ENCODE results near the gene CYB5RL. TPM values are rescaled to one million over a fixed set of nuclear protein-coding genes. Genes with fewer than 3 reads are reported as not detected.

Gene CYB5RL
- total and polyA plus RNA-seq, 9 donors = 4.5 to 8.0 (median 5.6) TPM

DNA sequence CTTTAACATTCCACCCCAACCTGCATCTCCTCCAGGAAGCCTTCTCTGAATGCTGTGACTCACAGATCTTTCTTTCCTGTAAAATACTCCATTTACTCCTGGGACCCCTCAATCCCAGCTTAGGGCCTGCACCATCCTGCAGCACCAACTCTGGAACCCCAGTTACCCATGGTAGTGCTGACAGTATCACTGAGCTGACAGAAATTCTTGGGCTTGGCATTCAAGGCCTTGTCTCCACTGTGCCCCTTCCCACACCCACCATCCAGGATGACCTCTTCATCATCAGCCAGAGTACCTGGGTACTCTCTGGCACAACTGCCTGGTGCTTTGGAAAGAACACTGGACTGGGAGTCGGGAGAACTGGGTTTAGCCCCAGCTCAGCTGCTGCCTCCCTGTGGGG is 8.3 kb downstream of the CYB5RL start:
- Histone ChIP-seq H3K4me1 (ENCODE audit: control insufficient read depth, insufficient read depth, low read length) (no peaks in the 10 kb centered on the region), H3K27me3 (ENCODE audit: control insufficient read depth, insufficient read depth, low read length) (no peaks in the 10 kb centered on the region), H3K4me3 (ENCODE audit: low read length) (no peak overlapping the region), H3K36me3 (ENCODE audit: control insufficient read depth, insufficient read depth, low read length) (peaks cover 39% of the 10 kb centered on the region), H3K9me3 (replicated peaks; ENCODE audit: control insufficient read depth, low read depth, low read length) (no peaks in the 10 kb centered on the region), H3K27ac (ENCODE audit: low read length) (no peak overlapping the region)
- WGBS (ENCODE audit: insufficient coverage) = 100% methylated on average over 1 of the region's 1 CpG
- DNase-seq = no peak

GRCh38 chr1:54190526-54190925 is 9.3 kb downstream of the CYB5RL start:
- Histone ChIP-seq H3K4me1 (ENCODE audit: control insufficient read depth, insufficient read depth, low read length) (no peaks in the 10 kb centered on the region), H3K9me3 (replicated peaks; ENCODE audit: control insufficient read depth, low read depth, low read length) (no peaks in the 10 kb centered on the region), H3K27ac (ENCODE audit: low read length) (no peak overlapping the region), H3K27me3 (ENCODE audit: control insufficient read depth, insufficient read depth, low read length) (no peaks in the 10 kb centered on the region), H3K4me3 (ENCODE audit: low read length) (no peak overlapping the region), H3K36me3 (ENCODE audit: control insufficient read depth, insufficient read depth, low read length) (peaks cover 36% of the 10 kb centered on the region)
- WGBS (ENCODE audit: insufficient coverage) = 91% methylated on average over 8 of the region's 9 CpGs
- DNase-seq = no peak

GRCh38 chr1:54188291-54188690 is 11.5 kb downstream of the CYB5RL start:
- peaks cover 26% of the 10 kb centered on the region for H3K36me3 ChIP-seq (ENCODE audit: control insufficient read depth, insufficient read depth, low read length)
- DNase-seq = no peak
- H3K9me3 ChIP-seq (replicated peaks; ENCODE audit: control insufficient read depth, low read depth, low read length) = no peaks in the 10 kb centered on the region
- no CpG with 5 or more reads among the region's 1 CpG for WGBS (ENCODE audit: insufficient coverage)
- no peak overlapping the region for H3K4me3 ChIP-seq (ENCODE audit: low read length)
- H3K27me3 ChIP-seq (ENCODE audit: control insufficient read depth, insufficient read depth, low read length) = no peaks in the 10 kb centered on the region
- H3K4me1 ChIP-seq (ENCODE audit: control insufficient read depth, insufficient read depth, low read length) = no peaks in the 10 kb centered on the region
- no peak overlapping the region for H3K27ac ChIP-seq (ENCODE audit: low read length)

DNA sequence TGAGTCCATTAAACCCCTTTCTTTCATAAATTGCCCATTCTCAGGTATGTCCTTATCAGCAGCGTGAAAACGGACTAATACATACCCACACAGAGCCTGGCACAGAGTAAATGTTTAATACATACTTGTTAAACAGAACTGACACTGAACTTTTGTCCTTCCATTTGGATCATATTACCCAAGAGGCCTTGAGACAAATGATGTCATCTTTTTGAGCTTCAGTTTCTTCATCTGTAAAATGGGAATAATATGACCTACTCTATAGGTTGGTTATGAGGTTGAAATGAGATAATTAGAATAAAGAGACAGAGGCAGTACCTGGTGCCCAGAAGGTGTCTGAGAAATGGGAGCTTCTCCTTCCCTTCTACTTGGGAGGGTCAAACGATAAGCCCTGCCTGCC is 13.8 kb downstream of the CYB5RL start:
- Histone ChIP-seq H3K27me3 (ENCODE audit: control insufficient read depth, insufficient read depth, low read length) (no peaks in the 10 kb centered on the region), H3K9me3 (replicated peaks; ENCODE audit: control insufficient read depth, low read depth, low read length) (no peaks in the 10 kb centered on the region), H3K27ac (ENCODE audit: low read length) (no peak overlapping the region), H3K36me3 (ENCODE audit: control insufficient read depth, insufficient read depth, low read length) (peaks cover 20% of the 10 kb centered on the region), H3K4me1 (ENCODE audit: control insufficient read depth, insufficient read depth, low read length) (no peaks in the 10 kb centered on the region), H3K4me3 (ENCODE audit: low read length) (no peak overlapping the region)
- no CpG with 5 or more reads among the region's 3 CpGs for WGBS (ENCODE audit: insufficient coverage)
- DNase-seq = no peak

- DNase-seq = no peak
- 78% methylated on average over 4 of the region's 5 CpGs for WGBS (ENCODE audit: insufficient coverage)
Observed at GRCh38 chr1:54180701-54181360, 19.0 kb downstream of the CYB5RL start.

DNA sequence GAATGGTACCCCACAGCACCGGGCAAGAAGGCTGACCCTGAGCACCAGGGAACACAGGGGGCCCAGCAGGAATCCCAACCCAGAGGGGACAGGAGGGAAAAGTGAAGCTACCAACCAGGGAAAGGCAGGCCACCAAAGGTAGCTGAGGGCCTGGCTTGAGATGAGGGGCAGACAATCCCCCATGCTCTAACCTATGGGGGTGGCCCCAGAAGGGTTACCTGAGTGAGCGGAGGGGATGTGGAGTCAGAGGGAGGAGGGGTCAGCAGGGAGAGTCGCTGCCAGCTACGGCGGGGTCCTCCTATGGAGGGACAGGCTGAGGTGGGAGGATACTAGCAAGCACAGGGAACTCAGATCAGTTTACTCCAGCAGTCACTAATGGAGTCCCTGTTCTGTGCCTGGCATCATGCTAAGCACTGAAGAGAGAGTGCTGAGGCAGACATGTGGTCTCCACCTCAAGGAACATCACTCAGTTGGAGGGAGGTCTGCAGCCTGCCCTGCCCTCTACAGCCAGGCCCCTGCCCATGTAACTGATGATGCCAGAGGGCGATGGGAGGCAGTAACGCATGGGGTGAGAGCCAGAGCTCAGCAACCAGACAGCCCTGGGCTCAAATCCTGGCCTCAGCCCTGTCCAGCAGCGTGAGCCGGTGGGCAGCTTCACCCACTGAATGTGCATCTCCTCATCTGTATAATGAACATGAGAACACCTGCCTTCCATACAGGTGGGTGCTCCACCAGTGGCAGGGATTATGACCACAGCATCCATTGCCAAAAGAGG is 21.3 kb downstream of the CYB5RL start:
- H3K4me1 ChIP-seq (ENCODE audit: control insufficient read depth, insufficient read depth, low read length) = no peaks in the 10 kb centered on the region
- no peaks in the 10 kb centered on the region for H3K9me3 ChIP-seq (replicated peaks; ENCODE audit: control insufficient read depth, low read depth, low read length)
- H3K36me3 ChIP-seq (ENCODE audit: control insufficient read depth, insufficient read depth, low read length) = peaks cover 28% of the 10 kb centered on the region
- no peak for DNase-seq
- no peak overlapping the region for H3K4me3 ChIP-seq (ENCODE audit: low read length)
- H3K27me3 ChIP-seq (ENCODE audit: control insufficient read depth, insufficient read depth, low read length) = no peaks in the 10 kb centered on the region
- 64% methylated on average over 7 of the region's 9 CpGs for WGBS (ENCODE audit: insufficient coverage)
- no peak overlapping the region for H3K27ac ChIP-seq (ENCODE audit: low read length)

More at GRCh38 chr1:54180701-54181360, 19.0 kb downstream of the CYB5RL start:
- Histone ChIP-seq H3K36me3 (ENCODE audit: control insufficient read depth, insufficient read depth, low read length) (peaks cover 24% of the 10 kb centered on the region), H3K4me3 (ENCODE audit: low read length) (no peak overlapping the region), H3K27ac (ENCODE audit: low read length) (no peak overlapping the region), H3K4me1 (ENCODE audit: control insufficient read depth, insufficient read depth, low read length) (no peaks in the 10 kb centered on the region), H3K27me3 (ENCODE audit: control insufficient read depth, insufficient read depth, low read length) (no peaks in the 10 kb centered on the region), H3K9me3 (replicated peaks; ENCODE audit: control insufficient read depth, low read depth, low read length) (no peaks in the 10 kb centered on the region)

DNA sequence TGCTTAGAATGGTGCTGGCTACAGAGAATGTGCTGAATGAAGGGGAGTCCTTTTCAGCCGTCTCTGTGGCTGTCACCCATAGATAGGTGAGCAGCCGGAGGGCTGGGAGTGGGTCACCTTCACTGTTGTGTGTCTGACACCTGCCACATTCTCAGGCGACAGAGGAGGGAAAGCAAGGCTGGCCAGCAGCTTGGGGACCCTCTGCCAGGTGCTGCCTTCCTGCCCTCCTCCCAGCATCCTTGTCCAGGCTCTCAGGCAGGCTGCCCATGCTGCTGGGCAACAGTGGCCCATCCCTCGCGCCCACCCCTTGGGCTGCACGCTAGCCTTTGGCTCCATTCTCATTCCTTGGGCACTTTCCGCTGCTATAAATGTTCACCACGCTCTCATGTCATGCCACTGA is 22.1 kb downstream of the CYB5RL start:
- DNase-seq = no peak
- Histone ChIP-seq H3K27me3 (ENCODE audit: control insufficient read depth, insufficient read depth, low read length) (no peaks in the 10 kb centered on the region), H3K4me3 (ENCODE audit: low read length) (no peak overlapping the region), H3K36me3 (ENCODE audit: control insufficient read depth, insufficient read depth, low read length) (peaks cover 28% of the 10 kb centered on the region), H3K27ac (ENCODE audit: low read length) (no peak overlapping the region), H3K4me1 (ENCODE audit: control insufficient read depth, insufficient read depth, low read length) (no peaks in the 10 kb centered on the region), H3K9me3 (replicated peaks; ENCODE audit: control insufficient read depth, low read depth, low read length) (no peaks in the 10 kb centered on the region)
- WGBS (ENCODE audit: insufficient coverage) = 92% methylated on average over 8 of the region's 8 CpGs

DNA sequence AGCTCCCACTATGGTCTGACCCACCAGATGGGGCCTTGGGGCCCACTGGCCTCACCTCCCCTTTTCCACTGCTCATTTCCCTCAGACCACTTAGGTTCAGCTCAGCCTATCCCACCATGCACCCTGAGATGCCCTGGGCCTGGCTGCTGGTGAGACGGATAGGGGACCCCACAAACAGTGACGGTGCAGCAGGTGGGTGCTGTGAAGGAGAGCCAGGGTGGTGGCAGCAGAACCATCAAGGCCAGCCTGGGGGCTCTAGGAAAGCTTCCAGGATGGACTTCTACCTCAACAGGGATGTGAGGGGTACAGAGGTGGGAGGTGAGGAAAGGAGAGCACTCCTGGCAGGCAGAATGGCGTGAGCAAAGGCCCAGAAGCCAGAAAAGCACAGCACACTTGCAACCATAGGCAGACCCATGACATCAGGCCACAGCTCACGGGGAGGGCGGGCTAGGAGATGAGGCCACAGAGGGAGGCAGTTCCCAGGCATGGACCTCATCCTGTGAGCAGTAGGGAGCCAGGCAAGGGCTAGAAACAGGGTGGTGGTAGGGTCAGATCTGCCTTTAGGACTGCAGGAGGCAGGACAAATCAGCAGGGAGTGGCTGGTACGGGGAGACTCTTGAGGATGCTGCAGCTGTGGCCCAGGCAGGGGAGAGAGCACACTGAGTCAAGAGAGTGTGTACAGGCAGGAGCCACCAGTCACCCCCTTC is 23.1 kb downstream of the CYB5RL start:
- Histone ChIP-seq H3K27ac (ENCODE audit: low read length) (no peak overlapping the region), H3K27me3 (ENCODE audit: control insufficient read depth, insufficient read depth, low read length) (no peaks in the 10 kb centered on the region), H3K9me3 (replicated peaks; ENCODE audit: control insufficient read depth, low read depth, low read length) (no peaks in the 10 kb centered on the region), H3K4me3 (ENCODE audit: low read length) (no peak overlapping the region), H3K4me1 (ENCODE audit: control insufficient read depth, insufficient read depth, low read length) (no peaks in the 10 kb centered on the region), H3K36me3 (ENCODE audit: control insufficient read depth, insufficient read depth, low read length) (peaks cover 25% of the 10 kb centered on the region)
- DNase-seq = no peak
- 84% methylated on average over 6 of the region's 6 CpGs for whole genome bisulfite sequencing (ENCODE audit: insufficient coverage)

- no peak overlapping the region for H3K27ac ChIP-seq (ENCODE audit: low read length)
- DNase-seq = no peak
- peaks cover 20% of the 10 kb centered on the region for H3K36me3 ChIP-seq (ENCODE audit: control insufficient read depth, insufficient read depth, low read length)
- no peaks in the 10 kb centered on the region for H3K9me3 ChIP-seq (replicated peaks; ENCODE audit: control insufficient read depth, low read depth, low read length)
- no peaks in the 10 kb centered on the region for H3K27me3 ChIP-seq (ENCODE audit: control insufficient read depth, insufficient read depth, low read length)
- H3K4me3 ChIP-seq (ENCODE audit: low read length) = no peak overlapping the region
- 89% methylated on average over 3 of the region's 4 CpGs for WGBS (ENCODE audit: insufficient coverage)
- no peaks in the 10 kb centered on the region for H3K4me1 ChIP-seq (ENCODE audit: control insufficient read depth, insufficient read depth, low read length)
Observed at GRCh38 chr1:54174106-54174505, 25.7 kb downstream of the CYB5RL start.

DNA sequence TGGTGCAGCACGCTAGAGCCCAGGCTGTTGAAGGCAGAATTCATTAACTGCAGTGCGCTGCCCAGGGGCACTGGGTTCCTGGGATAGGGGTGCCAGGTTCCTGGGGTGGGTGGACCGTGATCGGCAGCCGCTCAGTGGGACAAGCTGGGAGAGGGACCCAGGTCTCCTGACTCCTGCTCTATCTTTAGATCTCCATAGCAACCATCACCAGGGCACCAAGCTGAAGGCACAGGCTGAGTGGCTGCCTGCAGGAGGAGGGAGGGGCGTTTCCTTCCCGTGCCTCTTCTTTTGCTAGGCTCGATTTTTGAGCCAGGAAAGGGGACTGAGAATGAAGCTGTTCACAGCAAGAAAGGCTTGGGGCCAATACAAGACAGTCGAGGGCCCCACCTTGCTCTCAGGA is 26.1 kb downstream of the CYB5RL start:
- no peak overlapping the region for H3K4me3 ChIP-seq (ENCODE audit: low read length)
- no peaks in the 10 kb centered on the region for H3K4me1 ChIP-seq (ENCODE audit: control insufficient read depth, insufficient read depth, low read length)
- H3K9me3 ChIP-seq (replicated peaks; ENCODE audit: control insufficient read depth, low read depth, low read length) = no peaks in the 10 kb centered on the region
- peaks cover 15% of the 10 kb centered on the region for H3K36me3 ChIP-seq (ENCODE audit: control insufficient read depth, insufficient read depth, low read length)
- WGBS (ENCODE audit: insufficient coverage) = 54% methylated on average over 4 of the region's 9 CpGs
- no peak for DNase-seq
- H3K27me3 ChIP-seq (ENCODE audit: control insufficient read depth, insufficient read depth, low read length) = no peaks in the 10 kb centered on the region
- no peak overlapping the region for H3K27ac ChIP-seq (ENCODE audit: low read length)

Measured in muscle of leg (tissue), 11 donors.